HG02973 (cell line): Measurements from ENCODE around the gene APOLD1.
"Not testable (repeated sequence)": the region's sequence is repeated elsewhere in the genome, so short reads cannot be mapped to it uniquely, and the experiment has no call there.

Experiments used
- ATAC-seq: cut with Tn5 transposase; IDR thresholded peaks from one replicate; pipeline ENCODE4 v1.9.1; 2021; ENCODE audit warnings: moderate library complexity; ENCODE audit not compliant: unreplicated experiment

APOLD1 gene, protein sequence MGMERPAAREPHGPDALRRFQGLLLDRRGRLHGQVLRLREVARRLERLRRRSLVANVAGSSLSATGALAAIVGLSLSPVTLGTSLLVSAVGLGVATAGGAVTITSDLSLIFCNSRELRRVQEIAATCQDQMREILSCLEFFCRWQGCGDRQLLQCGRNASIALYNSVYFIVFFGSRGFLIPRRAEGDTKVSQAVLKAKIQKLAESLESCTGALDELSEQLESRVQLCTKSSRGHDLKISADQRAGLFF

DNA sequence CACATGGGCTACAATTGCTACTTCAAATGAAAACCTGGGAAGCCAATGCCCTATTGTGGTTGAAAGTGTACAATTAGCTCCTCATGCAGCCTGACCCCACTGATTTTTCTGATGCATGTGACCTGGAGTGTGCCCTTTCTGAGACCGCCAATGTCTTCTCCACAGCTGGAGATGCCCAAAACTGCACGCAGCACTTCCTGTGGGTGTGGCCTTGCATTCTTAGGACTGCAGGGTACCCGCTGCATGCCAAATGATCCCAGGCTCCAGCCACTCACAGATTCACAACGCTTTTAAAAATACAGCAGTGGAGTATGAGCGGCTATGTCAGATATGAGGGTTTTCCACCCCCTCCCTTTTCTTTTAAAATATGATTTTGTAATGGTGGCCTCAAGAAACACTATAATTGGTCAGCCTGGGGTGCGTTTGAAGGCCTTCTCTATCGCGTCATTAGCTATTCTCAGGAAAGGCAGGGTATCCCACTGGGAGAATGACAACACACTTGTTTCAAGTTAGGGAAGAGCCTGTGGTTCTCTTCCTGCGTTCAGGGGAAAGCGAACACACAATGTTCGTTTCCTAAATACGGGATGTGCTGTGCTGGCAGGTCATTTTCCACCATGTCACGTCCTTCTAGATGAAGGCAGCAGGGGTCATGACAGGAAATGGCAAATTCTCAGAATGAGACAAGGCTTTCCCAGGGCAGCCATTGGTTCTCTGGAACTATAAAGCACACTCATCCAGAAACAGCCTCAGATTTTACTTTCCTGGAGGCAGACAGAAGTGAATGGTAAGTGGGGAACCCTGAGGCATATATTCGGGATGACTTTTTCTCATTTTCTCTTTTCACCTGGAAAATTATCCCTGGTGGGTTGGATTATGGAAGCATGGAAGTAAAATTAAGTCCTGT, at the start of gene APOLD1:
Gene APOLD1, plus strand, starts transcription at position 749 of the 904 bp plus-strand sequence. Its CDS starts 33 bp downstream, at position 782.
- ATAC-seq: no peak

DNA sequence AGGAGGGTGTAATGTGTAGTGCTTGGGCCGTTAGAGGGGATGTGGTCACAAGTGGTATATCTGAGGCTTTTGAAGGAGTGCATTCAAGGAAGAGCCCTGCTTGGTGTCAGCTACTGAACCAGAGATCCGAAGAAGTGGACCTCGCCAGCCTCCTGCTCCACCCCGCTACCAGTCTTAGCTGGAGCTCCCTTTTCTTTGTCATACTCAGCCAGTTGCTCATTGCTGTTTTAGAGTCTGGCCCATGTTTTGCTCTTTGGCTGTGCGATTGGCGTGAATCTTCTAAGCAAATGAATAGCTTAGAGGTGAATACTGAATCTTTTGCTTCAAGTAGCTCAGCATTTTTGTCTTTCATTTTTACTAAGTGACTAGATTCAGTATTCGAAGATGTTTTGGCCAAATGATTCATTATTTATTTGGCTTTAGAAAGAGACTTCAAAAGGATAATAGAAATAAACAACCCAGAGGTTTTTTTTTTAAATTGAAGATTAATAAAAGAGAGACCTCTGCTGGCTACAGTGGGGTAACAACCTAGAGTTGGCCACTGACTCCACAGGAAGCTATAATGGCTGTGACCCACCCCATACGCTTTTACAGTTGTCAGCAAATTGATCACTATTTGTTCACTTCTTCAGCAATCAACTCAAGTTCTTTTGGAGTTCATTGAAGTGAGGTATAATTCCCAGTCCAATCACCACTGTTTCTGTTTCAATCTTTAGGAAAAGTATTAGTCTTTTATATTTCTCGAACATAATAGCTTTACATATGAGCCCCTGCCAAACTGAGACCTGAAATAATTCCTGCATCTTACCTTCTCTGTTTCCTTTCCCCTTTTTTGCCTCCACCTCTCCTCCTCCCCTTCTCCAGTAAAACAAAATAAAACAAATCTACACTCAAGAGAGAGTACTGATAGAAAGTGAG, 48.4 kb upstream of the APOLD1 start:
- ATAC-seq: peak; percentile 65

DNA sequence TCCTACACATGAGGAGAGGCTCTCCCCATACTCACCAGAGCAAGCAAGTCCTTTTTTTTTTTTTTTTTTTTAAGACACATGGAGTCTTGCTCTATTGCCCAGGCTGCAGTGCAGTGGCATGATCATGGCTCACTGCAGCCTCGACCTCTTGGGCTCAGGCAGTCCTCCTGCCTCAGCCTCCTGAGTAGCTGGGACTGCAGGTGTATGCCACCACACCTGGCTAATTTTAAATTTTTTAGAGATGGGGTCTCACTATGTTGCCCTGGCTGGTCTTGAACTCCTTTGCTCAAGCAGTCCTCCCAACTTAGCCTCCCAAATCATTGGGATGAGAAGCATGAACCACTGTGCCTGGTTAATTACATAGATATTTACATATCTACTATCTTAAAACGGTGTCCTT, 47.3 kb upstream of the APOLD1 start:
- not testable (repeated sequence) for ATAC-seq

DNA sequence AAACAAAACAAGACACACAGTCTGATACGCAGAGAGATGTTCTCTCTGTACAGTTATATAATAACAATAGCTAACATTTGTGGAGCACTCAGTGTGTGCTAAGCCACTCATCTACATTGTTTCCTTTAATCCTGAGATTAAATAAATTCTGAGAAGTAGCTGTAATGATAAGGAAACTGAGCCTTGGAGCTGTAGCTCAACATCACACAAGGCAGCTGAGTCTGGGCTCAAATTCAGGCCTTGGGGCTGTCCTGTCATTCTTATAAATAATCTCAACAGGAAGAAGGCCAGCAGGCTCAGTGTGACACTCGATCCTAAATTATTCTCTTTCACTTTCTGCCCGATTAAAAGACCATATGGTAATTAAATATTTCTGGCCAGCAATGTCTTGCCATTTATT, 43.8 kb upstream of the APOLD1 start:
- no peak for ATAC-seq

DNA sequence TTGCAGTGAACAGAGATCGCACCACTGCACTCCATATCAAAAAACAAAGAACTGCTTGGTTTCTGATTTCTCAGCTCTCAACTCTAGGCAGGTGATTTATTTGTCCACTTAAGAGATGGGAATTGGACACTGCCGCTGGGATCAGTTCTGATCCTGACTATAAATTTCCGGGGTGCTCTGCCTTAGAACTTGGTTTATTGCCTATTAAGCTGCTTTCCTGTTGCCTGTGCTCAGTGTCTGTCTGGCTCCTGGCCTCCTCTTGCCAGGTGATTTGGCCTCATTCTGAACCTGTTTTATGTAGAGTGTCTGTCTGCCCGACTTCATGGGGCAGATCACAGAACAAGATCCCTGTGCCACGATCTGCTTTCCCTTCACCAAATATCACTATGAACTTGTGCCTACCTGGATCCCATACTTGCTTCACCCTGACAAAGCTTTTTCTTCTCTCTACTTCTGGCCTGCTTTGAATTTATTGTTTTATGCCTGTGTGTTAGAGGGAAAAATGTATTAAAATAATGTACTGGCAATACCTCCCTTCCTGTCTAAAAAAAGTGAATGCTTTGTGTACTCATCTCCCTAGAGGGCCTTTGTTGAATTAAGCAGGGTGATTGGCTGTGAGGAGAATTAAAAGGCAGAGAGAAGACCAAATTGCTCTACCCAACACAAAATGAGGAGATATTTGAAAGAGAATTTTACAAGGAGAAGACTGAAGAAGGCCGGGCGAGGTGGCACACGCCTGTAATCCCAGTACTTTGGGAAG, 40.7 kb upstream of the APOLD1 start:
- no peak for ATAC-seq

DNA sequence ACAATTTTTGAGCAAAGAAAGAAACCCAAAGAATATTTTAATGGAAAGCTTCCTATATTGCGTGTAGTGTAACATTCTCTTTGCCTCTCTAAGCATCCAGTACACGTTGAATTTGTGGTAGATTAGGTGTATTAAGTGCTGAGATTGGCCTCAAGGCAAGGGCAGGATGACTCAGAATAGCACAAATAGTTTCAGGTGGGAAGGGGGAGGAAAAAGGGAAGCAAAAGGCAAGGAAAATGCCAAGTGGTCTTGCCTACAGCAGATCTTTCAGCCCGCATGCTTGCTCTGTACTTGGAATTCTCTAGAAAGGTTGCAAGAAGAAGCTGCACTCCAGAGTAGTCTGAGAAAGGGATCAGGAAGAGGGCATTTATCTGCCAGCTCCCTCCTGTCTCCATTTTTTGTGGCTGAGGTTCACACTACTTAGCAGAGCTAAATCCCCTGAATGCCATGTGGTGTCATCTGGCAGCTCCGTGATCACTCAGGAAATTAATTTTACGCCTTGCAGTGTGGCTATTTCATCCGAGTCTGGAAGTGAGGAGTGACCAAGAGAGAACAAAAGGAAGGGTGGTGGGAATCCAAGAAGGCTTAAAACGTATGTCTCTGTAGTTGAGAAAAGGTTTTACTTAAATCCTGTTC, 39.8 kb upstream of the APOLD1 start:
- no peak for ATAC-seq

DNA sequence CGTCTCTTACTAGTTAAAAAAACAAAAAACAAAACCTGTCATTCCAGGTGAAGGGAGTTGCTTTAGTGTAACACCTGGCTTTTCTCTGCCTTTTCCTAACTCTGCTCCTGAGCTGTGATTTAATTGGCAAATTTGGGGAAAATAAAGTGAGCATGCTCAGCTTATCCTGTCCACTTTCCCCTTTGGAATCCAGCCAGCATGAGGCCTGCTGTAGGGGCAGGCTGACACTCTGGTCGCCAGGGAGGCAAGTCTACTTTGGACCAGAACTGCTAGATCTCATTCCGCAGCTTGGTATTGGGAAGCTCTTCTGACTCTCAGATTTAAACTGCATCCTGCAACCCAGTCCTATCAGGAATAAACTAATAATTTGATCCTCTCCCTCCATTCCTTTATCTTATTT, 38.2 kb upstream of the APOLD1 start:
- ATAC-seq: no peak

DNA sequence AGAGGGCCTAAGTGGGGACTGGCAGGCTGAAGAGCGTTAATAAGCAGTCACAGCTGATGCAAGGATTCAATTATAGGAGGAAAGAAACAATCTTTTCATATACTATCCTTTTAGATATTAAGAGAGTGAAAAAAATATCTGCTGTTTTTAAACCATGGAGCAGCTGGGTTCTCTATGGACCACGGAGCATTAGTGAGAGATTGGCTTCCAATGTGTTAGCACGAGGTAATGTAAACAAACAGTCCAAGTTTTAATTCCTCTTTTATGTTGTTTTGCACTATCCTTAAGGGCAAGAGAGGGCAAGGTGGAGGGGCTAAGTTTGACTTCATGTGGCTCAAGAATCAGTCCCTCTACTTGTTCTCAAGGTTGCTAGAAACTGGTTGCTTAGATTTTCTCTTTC, 37.4 kb upstream of the APOLD1 start:
- no peak for ATAC-seq

DNA sequence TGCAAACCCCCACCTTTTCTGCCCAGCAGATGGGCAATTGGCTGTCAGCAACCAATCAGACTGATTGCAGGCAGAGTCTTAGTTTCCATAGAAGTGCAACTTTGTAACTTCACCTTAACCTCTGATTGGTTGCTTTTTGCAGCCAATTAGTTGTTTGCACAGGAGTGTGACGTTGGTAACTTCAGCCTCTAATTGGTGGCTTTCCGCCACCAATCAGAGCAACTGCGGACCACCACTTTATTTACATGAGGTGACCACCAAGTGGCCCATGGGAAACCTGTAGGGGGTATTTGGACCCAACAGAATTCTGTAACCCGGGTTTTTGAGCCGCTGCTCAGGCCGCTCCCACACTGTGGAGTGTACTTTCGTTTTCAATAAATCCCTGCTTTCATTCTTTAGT, 36.0 kb upstream of the APOLD1 start:
- no peak for ATAC-seq

DNA sequence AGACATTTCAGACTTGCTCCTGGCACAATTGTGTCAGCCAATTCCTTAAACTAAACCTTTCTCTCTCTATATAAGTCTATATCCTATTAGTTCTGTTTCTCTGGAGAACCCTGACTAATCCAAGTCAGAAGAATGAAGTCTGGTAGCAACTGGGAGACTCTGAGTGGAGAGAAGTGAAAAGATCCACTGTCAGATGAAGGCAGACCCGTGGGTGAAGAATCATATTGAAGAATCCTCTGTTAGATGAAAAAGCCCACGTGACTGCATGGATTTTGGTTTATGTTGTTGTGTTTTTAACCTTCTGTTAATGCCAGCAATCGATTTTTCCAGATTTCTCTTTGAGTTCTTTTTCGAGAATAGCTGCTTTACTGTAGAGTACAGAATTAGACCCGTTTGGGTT, 29.5 kb upstream of the APOLD1 start:
- ATAC-seq: no peak

DNA sequence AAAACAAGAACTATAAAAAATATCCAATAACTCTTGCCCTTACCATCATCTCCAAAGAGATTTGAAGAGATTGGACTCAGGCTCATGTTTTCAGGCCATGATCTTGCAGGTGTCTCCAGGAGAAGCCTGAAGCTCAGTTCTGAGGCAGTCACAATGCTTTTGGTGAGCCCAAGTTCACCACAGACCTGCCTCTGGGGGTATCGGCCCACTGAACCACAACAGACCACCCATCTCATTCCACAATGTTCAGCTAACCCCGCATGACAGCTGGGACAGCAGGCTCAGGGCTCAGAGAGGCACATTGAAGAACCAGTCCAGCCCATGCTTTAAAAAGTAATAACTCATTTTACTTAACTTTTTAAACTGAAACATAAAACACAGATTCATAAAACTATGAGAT, 28.3 kb upstream of the APOLD1 start:
- no peak for ATAC-seq

DNA sequence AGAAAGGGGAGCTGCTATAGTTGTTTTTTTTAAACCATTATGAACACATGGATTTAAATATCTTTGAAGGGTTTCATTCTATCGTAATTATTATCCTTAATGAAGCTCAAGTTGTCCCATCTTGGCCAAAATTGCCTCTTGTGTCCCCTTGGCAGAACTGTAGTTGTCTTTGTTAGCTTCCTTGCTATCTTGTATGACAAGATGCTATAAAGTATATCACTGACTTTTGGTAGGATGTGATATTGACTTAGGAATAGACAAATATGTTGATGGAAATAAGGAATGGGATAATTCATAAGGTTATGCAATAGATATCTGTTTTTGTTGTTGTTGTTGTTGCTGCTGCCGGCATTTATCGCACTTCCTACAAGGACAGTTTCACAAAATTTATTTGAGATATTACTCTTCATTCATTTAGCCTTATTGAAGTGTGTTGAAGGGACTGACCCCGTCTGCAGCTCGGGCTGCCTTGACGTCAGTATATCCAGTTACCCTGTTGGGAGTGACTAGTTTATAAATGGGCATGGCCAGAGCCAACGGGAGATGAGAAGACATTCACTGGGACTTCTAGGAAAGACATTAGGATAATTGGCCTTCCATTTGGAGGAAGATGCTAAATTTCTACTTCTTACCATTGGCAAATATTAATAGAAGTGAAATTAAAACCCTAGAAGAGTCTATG, 26.1 kb upstream of the APOLD1 start:
- ATAC-seq: no peak

DNA sequence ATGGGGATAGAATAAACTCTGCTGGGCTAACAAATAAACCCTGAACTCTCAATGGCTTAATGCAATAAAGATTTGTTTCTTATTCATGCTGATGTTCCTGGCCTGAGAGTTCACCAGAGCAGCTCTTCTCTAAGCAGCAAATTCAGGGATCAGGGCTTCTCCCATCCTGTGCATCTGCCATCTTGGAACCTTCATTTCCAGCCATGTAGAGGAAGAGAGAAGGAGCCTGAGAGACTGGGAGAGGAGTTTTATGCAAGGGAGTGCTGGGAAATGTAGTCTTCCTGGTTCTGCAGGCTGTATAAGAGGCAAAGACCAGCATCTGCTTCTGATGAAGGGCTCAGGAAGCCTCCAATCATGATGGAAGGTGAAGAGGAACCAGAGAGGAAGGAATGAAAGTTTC, 20.6 kb upstream of the APOLD1 start:
- no peak for ATAC-seq

DNA sequence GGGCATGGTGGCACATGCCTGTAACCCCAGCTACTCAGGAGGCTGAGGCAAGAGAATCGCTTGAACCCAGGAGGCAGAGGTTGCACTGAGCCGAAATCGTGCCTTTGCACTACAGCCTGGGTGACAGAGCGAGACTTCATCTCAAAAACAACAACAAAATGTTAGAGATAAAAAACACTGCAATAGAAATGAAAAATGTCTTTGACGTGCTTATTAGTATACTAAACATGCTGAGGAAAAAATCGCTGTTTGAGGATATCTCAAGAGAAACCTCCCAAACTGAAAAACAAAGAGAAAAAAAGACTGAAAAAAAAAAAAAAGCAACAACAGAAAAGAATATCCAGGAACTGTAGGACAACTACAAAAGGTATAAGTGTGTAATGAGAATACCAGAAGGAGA, 15.2 kb upstream of the APOLD1 start:
- no peak for ATAC-seq

DNA sequence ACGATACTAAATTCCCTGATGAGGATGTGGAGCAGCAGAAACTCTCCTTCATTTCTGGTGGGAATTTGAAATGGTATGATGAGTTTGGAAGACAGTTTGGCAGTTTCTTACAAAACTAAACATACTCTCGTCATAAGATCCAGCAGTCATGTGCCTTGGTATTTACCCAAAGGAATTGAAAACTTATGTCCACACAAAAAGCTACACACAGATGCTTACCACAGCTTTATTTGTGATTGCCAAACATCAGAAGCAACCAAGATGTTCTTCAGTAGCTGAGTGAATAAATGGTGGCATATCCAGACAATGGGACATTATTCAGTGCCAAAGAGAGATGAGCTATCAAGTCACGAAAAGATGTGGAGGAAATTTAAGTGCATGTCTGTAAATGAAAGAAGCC, 10.7 kb upstream of the APOLD1 start:
- no peak for ATAC-seq

DNA sequence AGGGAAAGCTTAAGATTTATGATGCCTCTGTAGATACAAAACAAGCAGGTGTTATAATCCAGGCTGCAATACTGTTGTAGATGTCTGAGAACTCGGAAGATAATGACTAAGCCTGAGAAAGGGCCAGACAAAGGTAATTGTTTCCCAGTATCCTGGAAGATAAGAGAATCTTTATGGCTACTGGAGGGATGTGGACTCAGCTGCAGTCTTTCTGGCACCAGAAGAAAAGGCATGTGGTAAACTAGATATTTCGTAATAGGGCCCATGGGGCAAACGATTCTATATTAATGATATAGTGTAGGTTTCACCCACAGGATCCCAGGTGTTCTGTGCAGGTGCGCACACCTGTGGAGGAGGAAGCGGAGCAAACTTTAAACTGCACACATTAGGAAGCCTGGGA, 9.2 kb upstream of the APOLD1 start:
- no peak for ATAC-seq

DNA sequence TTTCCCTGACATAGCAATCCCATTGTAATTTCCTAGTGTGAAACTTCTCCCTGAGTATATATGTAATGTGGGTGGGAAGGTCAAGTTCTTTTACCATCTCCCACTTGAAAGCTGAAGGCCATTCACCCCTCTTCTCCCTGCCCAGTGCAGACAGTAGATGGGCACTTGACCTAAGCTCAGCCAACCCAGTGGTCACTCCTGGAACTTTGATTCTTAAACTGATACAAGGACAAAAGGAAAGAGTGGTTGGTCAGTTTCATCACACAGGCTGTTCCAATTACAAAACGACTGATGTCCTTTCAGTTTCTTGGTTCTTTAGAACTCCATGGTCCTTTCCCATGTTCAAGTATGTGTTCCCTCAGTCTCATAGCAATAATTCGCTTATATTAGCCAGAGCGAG, 8.4 kb upstream of the APOLD1 start:
- no peak for ATAC-seq

DNA sequence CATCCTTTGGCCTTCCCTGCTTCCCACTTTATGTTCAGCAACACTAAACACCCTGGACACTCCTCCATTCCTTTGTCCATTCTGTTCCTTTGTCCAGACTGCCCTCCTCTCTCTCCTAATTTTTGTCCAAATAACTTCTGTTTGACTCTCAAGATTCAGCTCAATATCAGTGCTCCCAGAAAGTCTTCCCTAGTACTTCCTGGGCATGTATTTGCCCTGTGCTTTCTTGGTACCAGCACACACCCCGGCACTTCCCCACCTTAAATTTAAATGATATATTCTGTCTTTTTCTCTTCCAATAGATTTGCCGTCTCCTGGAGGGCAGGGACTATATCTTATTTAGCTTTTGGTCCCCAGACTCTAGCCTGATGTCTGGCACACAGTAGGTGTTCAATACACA, 6.5 kb upstream of the APOLD1 start:
- no peak for ATAC-seq

DNA sequence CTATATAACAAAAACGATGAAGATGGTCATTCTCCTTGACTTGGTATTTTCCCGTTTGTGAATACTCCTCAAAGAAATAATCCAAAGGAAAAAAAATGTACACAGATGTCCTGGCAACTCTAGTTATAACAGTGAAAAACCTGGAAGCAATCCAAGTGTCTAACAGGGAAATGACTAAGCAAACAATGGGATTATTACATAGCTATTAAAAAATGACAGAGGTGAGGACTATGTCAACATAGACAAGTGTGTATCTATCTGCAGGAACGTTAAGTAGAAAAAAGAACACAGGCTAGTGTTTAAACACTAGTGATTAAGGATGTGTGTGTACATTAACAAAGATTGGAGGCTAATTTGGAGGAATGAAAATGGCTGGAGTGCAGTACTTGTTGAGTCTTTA, 5.9 kb upstream of the APOLD1 start:
- ATAC-seq: no peak

DNA sequence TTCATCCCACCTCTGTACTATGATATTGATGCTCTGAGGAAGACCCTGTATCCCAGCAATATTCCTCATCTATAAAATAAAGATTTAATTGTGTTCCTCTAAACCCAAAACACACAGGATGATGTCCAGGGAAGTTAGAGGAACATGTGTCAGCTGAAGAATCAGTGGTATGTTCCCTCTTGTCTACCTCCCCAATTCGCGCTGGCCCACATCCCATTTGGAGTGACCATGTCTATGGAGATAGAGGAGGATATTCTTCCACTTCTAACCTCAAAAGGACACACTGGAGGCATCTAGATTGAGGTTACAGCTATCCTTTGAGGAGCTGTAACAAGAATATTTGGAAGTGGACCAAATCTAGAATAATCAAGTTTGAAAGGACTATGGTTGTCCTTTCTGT, 1.3 kb upstream of the APOLD1 start:
- no peak for ATAC-seq
